Measurements from ENCODE around the gene CACUL1.

DNA sequence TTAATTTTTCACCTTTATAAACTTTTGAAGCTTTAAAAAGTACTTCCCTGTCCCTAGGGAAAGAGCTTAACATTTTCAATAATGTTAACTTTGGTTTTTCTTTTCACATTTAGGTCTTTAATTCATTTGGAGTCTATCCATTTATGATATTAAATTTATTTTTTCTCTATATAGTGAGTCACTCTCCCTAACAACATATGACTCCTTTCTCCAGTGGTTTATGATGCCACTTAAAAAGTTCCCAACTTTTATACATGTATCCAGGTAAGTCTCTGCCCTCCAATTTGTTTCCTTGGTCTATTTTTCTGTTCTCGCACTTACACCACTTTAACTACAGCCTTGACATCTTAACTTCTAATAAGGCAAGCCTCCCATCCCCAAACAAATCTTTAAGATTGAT lies 3.5 kb downstream of the CACUL1 start:
- TF ChIP-seq CTCF (conservative IDR thresholded peaks at IDR 0.05; ENCODE audit: low read length), result no peak
- TF ChIP-seq EZH2phosphoT487 (IDR thresholded peaks at IDR 0.05; ENCODE audit: borderline replicate concordance, low read depth, low read length), result no peak
